ENCODE data around the gene PLRG1. TPM values are rescaled to one million over a fixed set of nuclear protein-coding genes. Genes with fewer than 3 reads are reported as not detected.

Gene PLRG1
- total RNA-seq, 1 donor from 2014 or later = 51.6 TPM

- DNase-seq (ENCODE audit: low read depth in 2 of 2) = no peak
These were observed 24.1 kb upstream of the PLRG1 start for GRCh38 chr4:154574311-154574710.

DNA sequence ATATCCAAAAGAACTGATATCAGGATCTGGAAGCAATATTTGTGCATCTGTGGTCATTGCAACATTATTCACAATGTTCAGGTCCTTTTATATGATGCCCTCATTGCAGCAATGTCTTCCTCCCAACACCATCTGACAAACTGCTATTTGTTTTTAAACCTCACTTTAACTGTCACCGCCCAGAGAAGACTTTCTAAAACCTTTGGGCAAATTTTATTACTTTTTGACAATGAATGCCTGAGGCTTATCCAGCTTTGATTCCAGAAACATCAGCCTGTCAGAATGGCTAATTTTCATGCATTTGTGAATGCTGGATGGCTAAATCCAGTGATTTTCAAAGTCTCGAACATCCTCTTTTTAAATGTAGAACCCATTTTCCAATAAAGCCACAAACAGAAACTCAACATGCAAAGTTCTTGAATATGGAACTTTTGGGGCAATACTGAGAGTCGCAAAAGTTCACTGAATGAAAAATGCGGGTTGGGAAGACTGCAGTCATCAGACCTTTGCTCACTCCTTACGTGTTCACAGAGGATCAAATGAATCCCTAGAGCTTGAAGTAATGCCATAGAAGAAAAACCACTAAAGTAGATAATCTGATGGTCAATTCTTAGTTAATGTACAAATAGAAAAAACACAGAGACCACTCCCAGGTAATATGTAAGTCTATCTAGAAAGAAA lies 23.1 kb upstream of the PLRG1 start:
- no peak for DNase-seq (ENCODE audit: low read depth in 2 of 2)

DNA sequence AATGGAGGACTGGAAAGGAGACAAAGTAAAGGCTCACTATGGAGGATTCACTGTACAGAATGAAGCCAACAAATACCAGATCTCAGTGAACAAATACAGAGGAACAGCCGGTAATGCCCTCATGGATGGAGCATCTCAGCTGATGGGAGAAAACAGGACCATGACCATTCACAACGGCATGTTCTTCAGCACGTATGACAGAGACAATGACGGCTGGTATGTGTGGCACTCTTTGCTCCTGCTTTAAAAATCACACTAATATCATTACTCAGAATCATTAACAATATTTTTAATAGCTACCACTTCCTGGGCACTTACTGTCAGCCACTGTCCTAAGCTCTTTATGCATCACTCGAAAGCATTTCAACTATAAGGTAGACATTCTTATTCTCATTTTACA lies 19.4 kb upstream of the PLRG1 start:
- no peak for DNase-seq (ENCODE audit: low read depth in 2 of 2)

- DNase-seq (ENCODE audit: low read depth in 2 of 2) = no peak
These were observed 18.8 kb upstream of the PLRG1 start for GRCh38 chr4:154569028-154569427.

DNA sequence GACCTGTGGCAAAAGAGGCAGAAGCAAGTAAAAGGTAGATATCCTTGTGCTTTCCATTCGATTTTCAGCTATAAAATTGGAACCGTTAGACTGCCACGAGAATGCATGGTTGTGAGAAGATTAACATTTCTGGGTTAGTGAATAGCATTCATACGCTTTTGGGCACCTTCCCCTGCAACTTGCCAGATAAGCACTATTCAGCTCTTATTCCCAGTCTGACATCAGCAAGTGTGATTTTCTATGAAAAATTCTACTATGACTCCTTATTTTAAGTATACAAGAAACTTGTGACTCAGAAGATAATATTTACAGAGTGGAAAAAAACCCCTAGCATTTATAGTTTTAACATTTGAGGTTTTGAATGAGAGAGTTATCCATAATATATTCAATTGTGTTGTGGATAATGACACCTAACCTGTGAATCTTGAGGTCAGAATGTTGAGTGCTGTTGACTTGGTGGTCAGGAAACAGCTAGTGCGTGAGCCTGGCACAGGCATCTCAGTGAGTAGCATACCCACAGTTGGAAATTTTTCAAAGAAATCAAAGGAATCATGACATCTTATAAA lies 16.5 kb upstream of the PLRG1 start:
- DNase-seq (ENCODE audit: low read depth in 2 of 2) = no peak

DNA sequence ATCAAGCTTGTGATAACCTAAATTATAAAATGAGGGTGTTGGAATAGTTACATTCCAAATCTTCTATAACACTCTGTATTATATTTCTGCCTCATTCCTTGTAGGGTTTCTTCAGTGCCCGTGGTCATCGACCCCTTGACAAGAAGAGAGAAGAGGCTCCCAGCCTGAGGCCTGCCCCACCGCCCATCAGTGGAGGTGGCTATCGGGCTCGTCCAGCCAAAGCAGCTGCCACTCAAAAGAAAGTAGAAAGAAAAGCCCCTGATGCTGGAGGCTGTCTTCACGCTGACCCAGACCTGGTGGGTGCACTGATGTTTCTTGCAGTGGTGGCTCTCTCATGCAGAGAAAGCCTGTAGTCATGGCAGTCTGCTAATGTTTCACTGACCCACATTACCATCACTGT lies 15.5 kb upstream of the PLRG1 start:
- DNase-seq (ENCODE audit: low read depth in 2 of 2) = no peak

GRCh38 chr4:154564311-154564710 lies 14.1 kb upstream of the PLRG1 start:
- no peak for DNase-seq (ENCODE audit: low read depth in 2 of 2)

DNA sequence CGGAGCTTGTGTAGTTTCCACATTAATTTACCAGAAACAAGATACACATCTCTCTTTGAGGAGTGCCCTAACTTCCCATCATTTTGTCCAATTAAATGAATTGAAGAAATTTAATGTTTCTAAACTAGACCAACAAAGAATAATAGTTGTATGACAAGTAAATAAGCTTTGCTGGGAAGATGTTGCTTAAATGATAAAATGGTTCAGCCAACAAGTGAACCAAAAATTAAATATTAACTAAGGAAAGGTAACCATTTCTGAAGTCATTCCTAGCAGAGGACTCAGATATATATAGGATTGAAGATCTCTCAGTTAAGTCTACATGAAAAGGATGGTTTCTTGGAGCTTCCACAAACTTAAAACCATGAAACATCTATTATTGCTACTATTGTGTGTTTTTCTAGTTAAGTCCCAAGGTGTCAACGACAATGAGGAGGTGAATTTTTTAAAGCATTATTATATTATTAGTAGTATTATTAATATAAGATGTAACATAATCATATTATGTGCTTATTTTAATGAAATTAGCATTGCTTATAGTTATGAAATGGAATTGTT lies 12.6 kb upstream of the PLRG1 start, which contains the start of gene FGB:
Gene FGB, plus strand, starts transcription at position 315 of the 558 bp plus-strand sequence. Its CDS starts 8 bp downstream, at position 323.
- no peak for DNase-seq (ENCODE audit: low read depth in 2 of 2)

DNA sequence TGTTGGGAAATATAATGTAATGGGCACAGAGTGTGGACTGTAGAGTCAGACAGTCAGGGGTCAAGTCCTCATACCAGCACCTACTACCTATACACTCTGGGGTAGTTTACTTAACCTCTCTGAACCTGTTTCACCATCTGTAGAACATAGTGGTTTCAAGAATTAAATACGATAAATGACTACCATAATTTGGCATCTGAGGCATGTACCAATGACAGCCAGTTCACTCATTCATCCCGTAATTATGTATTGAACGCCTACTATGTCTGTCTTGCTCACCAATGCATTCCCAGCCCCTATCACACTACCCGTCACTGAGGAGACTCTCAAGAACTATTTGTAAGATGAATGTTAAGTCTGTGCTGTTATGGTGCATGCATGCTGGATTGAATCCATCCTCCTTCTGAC lies 10.6 kb upstream of the PLRG1 start:
- no peak for DNase-seq (ENCODE audit: low read depth in 2 of 2)

DNA sequence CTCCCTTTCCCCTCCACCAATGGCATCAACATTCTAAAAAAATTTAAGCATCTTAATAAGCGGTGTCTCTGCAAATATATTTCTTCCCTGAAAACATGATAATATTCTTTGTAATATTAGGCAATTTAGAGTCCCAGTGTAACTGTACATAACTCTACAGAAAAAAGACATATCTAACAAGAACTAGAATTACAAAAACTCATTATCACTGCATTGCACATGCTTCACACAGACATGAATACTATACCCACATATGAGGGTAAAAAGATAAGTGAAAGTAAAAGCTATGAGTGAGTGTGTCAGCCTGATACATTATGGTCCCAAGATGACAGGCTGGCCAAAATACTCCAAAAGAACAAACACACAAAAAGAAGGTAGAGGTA lies 10.2 kb upstream of the PLRG1 start:
- no peak for DNase-seq (ENCODE audit: low read depth in 2 of 2)

GRCh38 chr4:154559494-154560418 lies 9.6 kb upstream of the PLRG1 start:
- peak; percentile 23 to 50 for DNase-seq (ENCODE audit: low read depth in 2 of 2)

DNA sequence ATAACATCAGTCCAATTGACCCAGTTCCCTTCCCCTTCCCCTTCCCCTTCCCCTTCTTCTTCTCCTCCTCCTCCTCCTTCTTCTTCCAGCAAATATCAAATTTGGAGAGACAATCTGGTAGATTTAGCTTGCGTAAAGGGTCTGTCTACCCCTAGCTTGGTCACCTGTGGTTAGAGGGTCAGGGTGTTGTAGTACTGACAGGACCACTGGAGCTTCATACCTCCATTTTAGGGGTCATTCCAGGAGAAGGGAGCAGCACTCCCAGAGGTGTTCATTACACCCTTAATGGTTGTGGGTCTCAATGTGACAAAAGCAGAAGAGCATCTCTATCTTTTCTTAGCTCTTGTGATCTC lies 8.9 kb upstream of the PLRG1 start:
- no peak for DNase-seq (ENCODE audit: low read depth in 2 of 2)

GRCh38 chr4:154551872-154552686 lies 1.9 kb upstream of the PLRG1 start:
- peak; percentile 72 to 86 for DNase-seq (ENCODE audit: low read depth in 2 of 2)

DNA sequence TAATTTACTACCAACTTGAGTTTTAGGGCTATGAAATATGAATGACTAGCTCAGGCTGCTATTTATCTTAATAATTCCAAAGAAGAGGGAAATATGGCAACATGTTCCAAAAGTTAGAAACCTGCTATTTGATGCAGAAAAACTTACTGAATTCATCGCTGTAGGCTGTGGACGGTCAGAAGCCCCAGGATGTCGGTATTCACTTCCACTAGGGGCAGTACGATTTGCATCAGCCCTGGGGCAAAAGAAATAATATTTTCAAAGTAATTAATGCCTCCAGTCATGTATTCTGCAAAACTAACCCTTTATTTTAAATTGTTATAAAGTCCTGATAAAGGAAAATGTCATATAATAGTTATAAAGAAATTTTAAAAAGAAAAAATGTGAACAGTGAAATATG lies 4.5 kb downstream of the PLRG1 start:
- no peak for DNase-seq (ENCODE audit: low read depth in 2 of 2)

- no peak for DNase-seq (ENCODE audit: low read depth in 2 of 2)
These were observed 7.8 kb downstream of the PLRG1 start for GRCh38 chr4:154542271-154542879.

DNA sequence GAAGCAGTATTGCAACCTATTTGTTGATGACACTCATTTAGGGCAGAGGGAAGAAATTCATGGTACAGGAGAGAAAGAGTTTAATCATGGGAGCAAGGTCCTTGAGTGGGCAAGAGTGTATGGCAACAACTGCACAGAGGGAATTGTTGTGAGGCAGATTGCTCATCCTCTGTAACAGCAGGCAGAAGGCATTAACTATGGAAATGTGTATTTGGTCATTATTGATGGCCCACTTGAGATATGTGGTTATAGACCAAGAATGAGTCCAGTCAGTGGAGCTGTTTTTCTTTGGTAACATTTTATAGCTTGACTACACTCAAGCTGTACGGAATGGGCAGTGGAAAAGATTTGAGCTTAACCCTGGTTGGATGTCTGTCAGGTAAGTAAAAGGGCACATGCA lies 15.9 kb downstream of the PLRG1 start:
- DNase-seq (ENCODE audit: low read depth in 2 of 2) = no peak

DNA sequence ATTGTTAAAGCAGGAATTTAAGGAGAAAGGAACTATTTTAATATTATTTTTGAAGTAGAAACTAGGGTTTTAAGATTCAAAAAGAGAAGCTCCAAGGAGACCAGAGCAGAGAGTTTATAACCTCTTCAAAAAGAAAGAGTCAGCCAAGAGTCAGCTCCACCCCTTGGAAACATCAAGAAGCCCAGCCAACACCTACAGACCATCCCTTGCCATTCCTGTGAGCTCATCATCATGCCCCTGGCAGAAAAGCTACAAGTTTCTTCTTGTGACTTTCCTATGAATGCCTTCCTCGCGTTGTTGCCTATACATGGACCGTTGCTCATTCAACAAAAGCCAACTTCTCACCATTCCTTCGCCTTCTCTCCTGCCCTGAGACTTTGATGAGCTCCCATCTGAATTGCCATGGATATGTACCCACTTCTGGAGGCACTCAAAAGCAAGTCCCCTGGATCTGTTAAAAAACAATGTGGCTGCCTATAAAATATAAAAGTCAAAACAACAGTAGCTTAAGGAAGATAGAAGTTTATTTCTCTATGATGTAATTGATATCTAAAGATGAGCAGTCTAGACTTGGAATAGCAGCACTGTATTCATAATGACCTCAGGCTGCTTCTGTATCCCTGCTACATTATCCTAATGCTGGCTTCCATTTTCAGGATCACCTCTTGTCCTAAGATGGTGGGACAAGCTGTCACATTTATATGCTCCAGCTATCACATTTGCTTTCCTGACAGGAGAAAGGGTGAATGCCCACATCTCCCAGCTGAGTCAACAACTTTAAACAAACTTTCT lies 20.3 kb downstream of the PLRG1 start:
- no peak for DNase-seq (ENCODE audit: low read depth in 2 of 2)

- no peak for DNase-seq (ENCODE audit: low read depth in 2 of 2)
These were observed 21.3 kb downstream of the PLRG1 start for GRCh38 chr4:154528869-154529268.

DNA sequence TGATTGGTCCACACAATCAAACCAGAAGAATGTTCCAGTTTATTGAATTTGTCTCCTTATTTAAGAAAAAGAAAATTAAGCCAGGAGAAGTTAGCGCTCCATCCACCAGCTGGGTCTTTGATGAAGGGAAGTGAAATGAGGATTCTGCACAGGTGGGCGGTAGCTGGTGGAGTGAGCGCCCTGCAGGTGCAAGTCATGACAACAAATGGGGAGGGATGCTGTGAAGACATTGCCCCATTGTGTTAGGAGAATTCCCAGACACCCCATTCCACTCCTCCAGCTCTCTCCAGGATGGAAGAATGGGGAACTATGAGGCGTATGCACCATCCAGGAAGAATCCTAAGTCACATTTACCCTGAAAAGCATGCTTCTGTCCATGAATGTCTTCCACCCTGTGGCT lies 22.9 kb downstream of the PLRG1 start:
- DNase-seq (ENCODE audit: low read depth in 2 of 2) = no peak

GRCh38 chr4:154526151-154526550 lies 24.0 kb downstream of the PLRG1 start:
- no peak for DNase-seq (ENCODE audit: low read depth in 2 of 2)
